IPS-20b (cell line): ENCODE data around the gene RASAL3.

Experiments
- H3K27ac ChIP-seq: one replicate; pipeline ENCODE4 v1.5.1; 2013; ENCODE audit warnings: low read length
- H3K27me3 ChIP-seq: 2 replicates; pipeline ENCODE4 v1.6.1; 2013; ENCODE audit warnings: mild to moderate bottlenecking, low read length, inconsistent platforms; ENCODE audit not compliant: insufficient read depth
- H3K36me3 ChIP-seq: 2 replicates; pipeline ENCODE4 v1.6.1; 2013; ENCODE audit warnings: low read depth, mild to moderate bottlenecking, inconsistent platforms, low read length, moderate library complexity; ENCODE audit not compliant: insufficient read depth
- H3K4me1 ChIP-seq: 2 replicates; pipeline ENCODE4 v1.6.1; 2013; ENCODE audit warnings: mild to moderate bottlenecking, control low read depth, inconsistent platforms, low read length, moderate library complexity; ENCODE audit not compliant: insufficient read depth
- H3K4me3 ChIP-seq: 2 replicates; pipeline ENCODE4 v1.5.1; 2013; ENCODE audit warnings: mild to moderate bottlenecking, low read length, inconsistent platforms
- H3K9ac ChIP-seq: 2 replicates; pipeline ENCODE4 v1.6.1; 2013; ENCODE audit warnings: low read depth, mild to moderate bottlenecking, inconsistent platforms, low read length, moderate library complexity
- H3K9me3 ChIP-seq: 2 replicates; pipeline ENCODE4 v1.6.1; 2013; ENCODE audit warnings: mild to moderate bottlenecking, low read depth, low read length, inconsistent platforms; ENCODE audit not compliant: insufficient read depth

RASAL3 gene

GRCh38 chr19:15468675-15469512 is 4.5 kb upstream of the RASAL3 start:
- H3K9me3 ChIP-seq = peaks cover 5% of the 10 kb centered on the region; the same call in 1 of the 2 replicates
- no peak overlapping the region for H3K27ac ChIP-seq
- no peak overlapping the region for H3K4me3 ChIP-seq
- no peak overlapping the region for H3K9ac ChIP-seq
- H3K36me3 ChIP-seq = no peaks in the 10 kb centered on the region
- H3K4me1 ChIP-seq = no peaks in the 10 kb centered on the region
- peaks cover 54% of the 10 kb centered on the region for H3K27me3 ChIP-seq

- Histone ChIP-seq H3K36me3 (no peaks in the 10 kb centered on the region), H3K4me3 (no peak overlapping the region), H3K9ac (no peak overlapping the region), H3K9me3 (peaks cover 1% of the 10 kb centered on the region; the same call in 1 of the 2 replicates), H3K4me1 (no peaks in the 10 kb centered on the region), H3K27me3 (peaks cover 61% of the 10 kb centered on the region), H3K27ac (no peak overlapping the region)
Measured at GRCh38 chr19:15467734-15468214, 3.4 kb upstream of the RASAL3 start.

- H3K9ac ChIP-seq = no peak overlapping the region
- H3K4me3 ChIP-seq = no peak overlapping the region
- H3K4me1 ChIP-seq = no peaks in the 10 kb centered on the region
- H3K27me3 ChIP-seq = peaks cover 61% of the 10 kb centered on the region
- no peak overlapping the region for H3K27ac ChIP-seq
- no peaks in the 10 kb centered on the region for H3K36me3 ChIP-seq
- H3K9me3 ChIP-seq = no peaks in the 10 kb centered on the region; the same call in 1 of the 2 replicates
Measured at GRCh38 chr19:15466851-15467733, 2.7 kb upstream of the RASAL3 start.

- no peak overlapping the region for H3K4me3 ChIP-seq
- H3K27me3 ChIP-seq = peaks cover 71% of the 10 kb centered on the region
- no peak overlapping the region for H3K9ac ChIP-seq
- H3K27ac ChIP-seq = no peak overlapping the region
- no peaks in the 10 kb centered on the region for H3K4me1 ChIP-seq
- no peaks in the 10 kb centered on the region for H3K36me3 ChIP-seq
- H3K9me3 ChIP-seq = no peaks in the 10 kb centered on the region
Measured at GRCh38 chr19:15463861-15464371, 428 bp downstream of the RASAL3 start.

- H3K27ac ChIP-seq = no peak overlapping the region
- no peaks in the 10 kb centered on the region for H3K4me1 ChIP-seq
- no peak overlapping the region for H3K4me3 ChIP-seq
- H3K9me3 ChIP-seq = no peaks in the 10 kb centered on the region
- H3K36me3 ChIP-seq = no peaks in the 10 kb centered on the region
- H3K9ac ChIP-seq = no peak overlapping the region
- H3K27me3 ChIP-seq = peaks cover 71% of the 10 kb centered on the region
Measured at GRCh38 chr19:15461694-15462093, 2.6 kb downstream of the RASAL3 start.

DNA sequence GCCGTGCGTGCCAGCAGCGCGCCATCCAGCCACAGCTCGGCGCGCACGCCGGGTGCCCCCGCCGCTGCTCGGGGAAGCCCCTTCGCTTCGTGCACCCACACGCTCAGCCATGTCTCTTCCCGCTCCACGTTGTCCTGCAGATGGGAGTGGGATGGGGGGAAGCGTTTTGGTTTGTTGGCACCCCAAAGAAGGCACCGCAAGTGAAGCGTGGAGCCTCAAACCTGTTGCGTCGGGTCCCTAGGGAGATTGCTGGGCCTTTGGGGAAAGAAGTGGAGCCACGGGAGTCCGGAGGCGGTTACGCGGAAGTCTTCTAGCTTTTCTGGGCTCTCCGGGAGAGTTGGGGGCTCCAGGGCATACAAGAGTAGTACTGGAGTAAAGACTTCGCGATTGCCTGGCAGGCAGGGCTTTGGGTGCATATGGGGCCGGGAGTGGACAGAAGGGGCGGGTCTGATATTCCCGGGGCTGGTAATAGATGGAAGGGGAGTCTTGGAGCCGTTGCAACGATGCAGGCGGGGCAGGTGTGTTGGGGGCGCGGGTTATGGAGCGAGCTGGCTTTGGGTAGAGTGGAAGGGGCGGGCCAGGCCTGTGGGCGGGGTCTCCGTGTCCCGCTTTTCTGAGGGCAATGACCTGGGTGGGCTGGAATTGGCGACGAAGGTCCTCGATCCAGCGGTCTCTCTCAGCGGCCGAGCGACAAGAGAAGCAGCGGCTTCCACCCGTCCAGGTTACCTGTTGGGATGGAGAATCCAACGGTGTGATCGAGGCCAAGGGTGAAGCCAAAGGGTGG is 6.5 kb downstream of the RASAL3 start:
- Histone ChIP-seq H3K4me3 (no peak overlapping the region; the same call in 1 of the 2 replicates), H3K36me3 (no peaks in the 10 kb centered on the region), H3K27me3 (peaks cover 90% of the 10 kb centered on the region), H3K9me3 (no peaks in the 10 kb centered on the region), H3K4me1 (no peaks in the 10 kb centered on the region), H3K27ac (no peak overlapping the region), H3K9ac (no peak overlapping the region)

DNA sequence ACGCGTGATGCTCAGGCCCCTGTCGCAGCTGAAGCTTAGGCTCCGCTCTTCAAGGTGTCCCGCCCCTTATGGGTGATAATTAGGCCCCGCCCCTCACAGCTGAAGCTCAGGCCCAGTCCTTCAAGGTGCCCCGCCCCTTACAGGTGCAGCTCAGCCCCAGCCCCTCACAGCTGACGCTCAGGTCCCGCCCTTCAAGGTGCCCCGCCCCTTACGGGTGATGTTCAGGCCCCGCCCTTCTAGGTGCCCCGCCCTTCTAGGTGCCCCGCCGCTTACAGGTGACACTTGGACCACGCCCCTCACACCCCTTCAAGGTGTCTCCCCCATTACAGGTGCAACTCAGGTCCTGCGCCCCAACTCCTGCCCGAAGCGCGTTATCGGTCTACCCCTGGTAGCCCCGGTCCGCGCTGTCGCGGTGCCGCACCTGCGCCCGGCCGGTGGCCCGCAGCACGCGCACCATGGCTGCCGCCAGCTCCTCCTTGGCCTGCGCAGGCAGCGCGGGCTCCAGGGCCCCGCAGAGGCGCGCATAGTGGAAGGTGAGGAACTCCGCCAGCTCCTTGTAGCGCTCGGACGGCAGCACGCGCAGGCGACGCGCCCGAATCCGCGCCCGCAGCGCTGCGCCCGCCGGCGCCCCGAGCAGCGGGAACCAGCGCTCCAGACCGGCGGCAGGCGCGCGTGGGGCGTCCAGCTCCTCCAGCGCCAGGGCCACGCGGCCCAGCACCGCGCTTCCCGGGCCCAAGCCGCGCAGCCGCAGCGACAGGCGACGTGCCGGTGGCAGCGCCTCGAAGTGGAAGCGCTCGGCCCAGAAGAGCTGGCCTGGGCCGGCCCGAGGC is 7.3 kb downstream of the RASAL3 start:
- H3K4me1 ChIP-seq = no peaks in the 10 kb centered on the region
- H3K9ac ChIP-seq = no peak overlapping the region
- H3K4me3 ChIP-seq = peak overlapping the region; percentile 54; the same call in 1 of the 2 replicates
- H3K27me3 ChIP-seq = peaks cover 94% of the 10 kb centered on the region
- H3K36me3 ChIP-seq = no peaks in the 10 kb centered on the region
- H3K9me3 ChIP-seq = no peaks in the 10 kb centered on the region
- no peak overlapping the region for H3K27ac ChIP-seq

DNA sequence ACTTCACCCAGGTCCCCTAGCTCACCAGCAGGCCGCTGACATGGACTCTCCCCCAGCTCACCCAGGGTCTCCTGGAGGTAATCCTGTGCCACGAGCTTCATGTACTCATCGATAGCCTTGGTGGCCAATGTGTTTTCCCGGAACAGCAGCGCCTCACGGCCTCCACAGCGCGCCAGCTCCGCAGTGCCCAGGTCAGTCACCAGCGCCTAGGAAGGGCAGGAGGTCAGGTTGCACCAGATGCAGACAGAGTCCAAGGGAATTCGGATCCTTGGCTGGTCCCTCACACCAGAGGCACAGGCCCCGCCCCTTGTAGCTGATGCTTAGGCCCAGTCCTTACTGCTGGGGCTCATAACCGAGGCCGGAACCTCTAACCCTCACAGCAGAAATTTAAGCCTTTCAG is 7.9 kb downstream of the RASAL3 start:
- Histone ChIP-seq H3K9ac (no peak overlapping the region), H3K4me3 (peak overlapping the region; percentile 30; the same call in 1 of the 2 replicates), H3K9me3 (no peaks in the 10 kb centered on the region), H3K27ac (no peak overlapping the region), H3K27me3 (peaks cover 90% of the 10 kb centered on the region), H3K36me3 (no peaks in the 10 kb centered on the region), H3K4me1 (no peaks in the 10 kb centered on the region)

- Histone ChIP-seq H3K9ac (no peak overlapping the region), H3K27ac (no peak overlapping the region), H3K36me3 (no peaks in the 10 kb centered on the region), H3K27me3 (peaks cover 85% of the 10 kb centered on the region), H3K4me1 (no peaks in the 10 kb centered on the region), H3K9me3 (no peaks in the 10 kb centered on the region), H3K4me3 (no peak overlapping the region)
Measured at GRCh38 chr19:15455996-15456395, 8.3 kb downstream of the RASAL3 start.

DNA sequence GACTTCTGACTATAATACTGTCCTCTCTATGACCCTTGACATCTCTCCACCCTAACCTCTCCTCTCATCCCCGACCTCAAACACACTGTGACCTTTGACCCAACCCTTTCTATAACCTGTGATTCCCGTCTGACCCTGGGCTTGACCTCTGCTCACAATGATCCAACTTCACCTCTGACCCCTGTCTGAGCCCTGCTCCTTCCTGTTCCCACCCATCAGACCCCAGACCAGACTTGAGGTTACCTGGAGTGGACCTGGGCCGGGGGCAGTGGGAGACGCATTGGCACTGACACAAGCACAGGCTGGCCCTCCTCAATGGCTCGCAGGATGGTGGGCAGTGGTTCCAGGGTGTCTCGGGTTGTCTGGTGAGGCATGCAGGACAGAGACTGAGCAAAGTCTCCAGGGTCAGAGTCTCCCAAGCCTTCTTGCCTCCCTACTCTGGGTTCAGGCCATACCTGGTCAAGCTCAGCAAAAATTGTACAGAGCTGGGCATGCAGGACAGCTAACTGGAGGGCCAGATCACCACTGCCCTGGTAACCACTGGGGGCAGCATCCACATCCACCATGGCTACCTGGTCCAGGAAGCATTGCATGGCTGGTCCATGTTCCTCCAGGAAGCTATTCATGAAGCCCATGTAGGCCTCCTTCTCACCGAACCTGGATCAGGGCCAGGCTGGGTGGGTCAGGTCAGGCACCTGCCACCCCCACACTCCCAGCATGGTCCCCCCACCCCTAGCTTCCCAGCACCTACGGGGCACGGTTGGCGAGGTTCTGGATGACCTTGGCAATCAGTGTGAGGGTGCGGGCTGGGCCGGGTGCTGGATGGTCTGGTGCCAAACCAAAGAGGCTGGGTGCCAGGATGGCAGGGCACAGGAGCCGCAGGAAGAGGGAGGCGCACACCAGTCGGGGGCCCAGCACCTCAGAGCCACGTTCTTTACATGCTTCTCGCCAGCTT is 10.2 kb downstream of the RASAL3 start:
- H3K27me3 ChIP-seq = peaks cover 67% of the 10 kb centered on the region
- no peak overlapping the region for H3K27ac ChIP-seq
- no peaks in the 10 kb centered on the region for H3K9me3 ChIP-seq
- H3K9ac ChIP-seq = no peak overlapping the region
- H3K36me3 ChIP-seq = no peaks in the 10 kb centered on the region
- no peaks in the 10 kb centered on the region for H3K4me1 ChIP-seq
- no peak overlapping the region for H3K4me3 ChIP-seq
